Trophoblast cell (in vitro differentiated cells and primary cell): ENCODE data around the gene PARD3B.

Experiments used
- DNase-seq, 2 donors: peaks; one replicate each; pipeline ENCODE4 v3.0.0-alpha.2; 2016
- H2AFZ ChIP-seq: 2 replicates; pipeline ENCODE4 v1.6.1; 2013; ENCODE audit warnings: low read length, moderate library complexity, mild to moderate bottlenecking; ENCODE audit not compliant: insufficient read depth, poor library complexity
- H2AK5ac ChIP-seq: 2 replicates; pipeline ENCODE4 v1.6.1; 2013; ENCODE audit warnings: mild to moderate bottlenecking, low read length
- H2BK120ac ChIP-seq: 2 replicates; pipeline ENCODE4 v1.6.1; 2013; ENCODE audit warnings: low read length, mild to moderate bottlenecking, moderate library complexity; ENCODE audit not compliant: insufficient read depth, poor library complexity
- H2BK12ac ChIP-seq: 2 replicates; pipeline ENCODE4 v1.6.1; 2013; ENCODE audit warnings: mild to moderate bottlenecking, low read length, moderate library complexity
- H2BK5ac ChIP-seq: 2 replicates; pipeline ENCODE4 v1.6.1; 2013; ENCODE audit warnings: low read length, low read depth, moderate library complexity, mild to moderate bottlenecking; ENCODE audit not compliant: poor library complexity
- H3K14ac ChIP-seq: 2 replicates; pipeline ENCODE4 v1.6.1; 2013; ENCODE audit warnings: mild to moderate bottlenecking, low read length
- H3K18ac ChIP-seq: 2 replicates; pipeline ENCODE4 v1.6.1; 2013; ENCODE audit warnings: mild to moderate bottlenecking, low read length
- H3K23ac ChIP-seq: 2 replicates; pipeline ENCODE4 v1.6.1; 2013; ENCODE audit warnings: low read length
- H3K27ac ChIP-seq: 2 replicates; pipeline ENCODE4 v1.5.1; 2013; ENCODE audit warnings: low read depth, mild to moderate bottlenecking, inconsistent platforms, low read length, moderate library complexity
- H3K27me3 ChIP-seq: 2 replicates; pipeline ENCODE4 v1.6.1; 2013; ENCODE audit warnings: inconsistent platforms, mild to moderate bottlenecking, low read length, moderate library complexity; ENCODE audit not compliant: insufficient read depth
- H3K36me3 ChIP-seq, 2 experiments: 1 replicate in 1 of 2; 2 replicates in 1 of 2; pipeline ENCODE4 v1.6.1; 2013; ENCODE audit warnings: low read length in 2 of 2, mild to moderate bottlenecking in 2 of 2, moderate library complexity in 1 of 2; ENCODE audit not compliant: insufficient read depth in 2 of 2, control insufficient read depth in 1 of 2
- H3K4ac ChIP-seq: 2 replicates; pipeline ENCODE4 v1.6.1; 2013; ENCODE audit warnings: low read depth, mild to moderate bottlenecking, low read length, moderate library complexity
- H3K4me1 ChIP-seq, 2 experiments: 1 replicate in 1 of 2; 2 replicates in 1 of 2; pipeline ENCODE4 v1.6.1; 2013; ENCODE audit warnings: low read length in 2 of 2, mild to moderate bottlenecking in 2 of 2, moderate library complexity in 1 of 2; ENCODE audit not compliant: insufficient read depth in 2 of 2, control insufficient read depth in 1 of 2
- H3K4me2 ChIP-seq: 2 replicates; pipeline ENCODE4 v1.6.1; 2013; ENCODE audit warnings: inconsistent platforms, mild to moderate bottlenecking, low read length, moderate library complexity
- H3K4me3 ChIP-seq: 2 replicates; pipeline ENCODE4 v1.5.1; 2013; ENCODE audit warnings: mild to moderate bottlenecking, low read depth, low read length, inconsistent platforms
- H3K79me1 ChIP-seq: one replicate; pipeline ENCODE4 v1.6.1; 2013; ENCODE audit warnings: low read length
- H3K79me2 ChIP-seq: 2 replicates; pipeline ENCODE4 v1.6.1; 2013; ENCODE audit warnings: low read length, mild to moderate bottlenecking; ENCODE audit not compliant: control insufficient read depth, insufficient read depth, poor library complexity
- H3K9ac ChIP-seq: 2 replicates; pipeline ENCODE4 v1.6.1; 2013; ENCODE audit warnings: mild to moderate bottlenecking, low read length
- H3K9me3 ChIP-seq: 2 replicates; pipeline ENCODE4 v1.6.1; 2013; ENCODE audit warnings: low read depth, mild to moderate bottlenecking, control low read depth, inconsistent platforms, low read length; ENCODE audit not compliant: insufficient read depth
- H4K12ac ChIP-seq: 2 replicates; pipeline ENCODE4 v1.6.1; 2013; ENCODE audit warnings: low read depth, mild to moderate bottlenecking, low read length, moderate library complexity
- H4K8ac ChIP-seq: 2 replicates; pipeline ENCODE4 v1.6.1; 2013; ENCODE audit warnings: low read depth, mild to moderate bottlenecking, low read length, moderate library complexity
- H4K91ac ChIP-seq: one replicate; pipeline ENCODE4 v1.6.1; 2013; ENCODE audit warnings: low read depth, mild to moderate bottlenecking, low read length, moderate library complexity
- WGBS: extraction: QIAGEN DNeasy Blood & Tissue Kit; methylation state at CpG from one replicate; pipeline ENCODE4 v1.1.7; 2013; ENCODE audit warnings: missing lambda C conversion rate; ENCODE audit not compliant: insufficient read length, insufficient coverage; ENCODE audit errors: extremely low coverage; 5-methylcytosine and 5-hydroxymethylcytosine counted together

PARD3B gene

DNA sequence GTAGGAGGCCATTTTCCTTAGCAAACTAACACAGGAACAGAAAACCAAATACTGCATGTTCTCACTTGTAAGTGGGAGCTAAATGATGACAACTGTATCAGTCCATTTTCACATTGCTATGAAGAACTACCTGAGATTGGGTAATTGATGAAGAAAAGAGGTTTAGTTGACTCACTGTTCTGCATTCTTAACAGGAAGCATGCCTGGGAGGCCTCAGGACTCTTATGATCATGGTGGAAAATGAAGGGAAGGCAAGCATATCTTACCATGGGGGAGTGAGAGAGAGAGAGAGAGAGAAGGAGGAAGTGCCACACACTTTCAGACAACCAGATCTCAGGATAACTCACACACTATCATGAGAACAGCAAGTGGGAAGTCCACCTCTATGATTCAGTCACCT, 105.3 kb downstream of the PARD3B start:
- no peak overlapping the region for H3K4me2 ChIP-seq
- no peaks in the 10 kb centered on the region for H3K27me3 ChIP-seq

DNA sequence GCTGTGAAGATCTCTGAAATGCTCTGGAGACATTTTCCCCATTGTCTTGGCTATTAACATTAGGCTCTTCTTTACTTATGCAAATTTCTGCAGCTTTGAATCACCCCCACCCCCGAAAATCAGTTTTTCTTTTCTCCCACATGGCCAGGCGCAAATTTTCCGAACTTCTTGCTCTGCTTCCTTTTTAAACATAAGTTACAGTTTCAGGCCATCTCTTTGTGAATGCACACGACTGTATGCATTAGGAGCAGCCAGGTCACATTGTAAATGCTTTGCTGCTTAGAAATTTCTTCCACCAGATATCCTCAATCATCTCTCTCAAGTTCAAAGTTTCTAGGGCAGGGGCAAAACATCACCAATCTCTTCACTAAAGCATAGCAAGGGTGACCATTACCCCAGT, 106.8 kb downstream of the PARD3B start:
- H3K4me2 ChIP-seq, result no peak overlapping the region
- no peak overlapping the region for H3K9ac ChIP-seq
- no peak overlapping the region for H2BK12ac ChIP-seq
- no peak overlapping the region for H3K27ac ChIP-seq
- H2BK5ac ChIP-seq, result no peak overlapping the region
- H3K18ac ChIP-seq, result no peak overlapping the region
- no peak overlapping the region for H3K23ac ChIP-seq
- H4K91ac ChIP-seq, result no peak overlapping the region
- no peaks in the 10 kb centered on the region for H3K79me1 ChIP-seq
- H2AFZ ChIP-seq, result no peak overlapping the region
- no peak overlapping the region for H3K4ac ChIP-seq
- H2AK5ac ChIP-seq, result no peak overlapping the region
- peaks cover 4% of the 10 kb centered on the region for H3K9me3 ChIP-seq
- H4K8ac ChIP-seq, result no peak overlapping the region
- no peak overlapping the region for H3K14ac ChIP-seq
- no peaks in the 10 kb centered on the region for H3K27me3 ChIP-seq
- H3K79me2 ChIP-seq, result no peaks in the 10 kb centered on the region
- H3K4me1 ChIP-seq, result no peaks in the 10 kb centered on the region
- no peak overlapping the region for H2BK120ac ChIP-seq
- H3K4me3 ChIP-seq, result no peak overlapping the region
- DNase-seq, result no peak
- peaks cover 0 to 2% of the 10 kb centered on the region in 2 experiments for H3K36me3 ChIP-seq
- H4K12ac ChIP-seq, result no peak overlapping the region
- no CpG with 5 or more reads among the region's 4 CpGs for WGBS

More for the DNA sequence above, 105.3 kb downstream of the PARD3B start:
- Histone ChIP-seq H3K9ac (no peak overlapping the region), H3K4me3 (no peak overlapping the region), H3K27ac (no peak overlapping the region), H3K14ac (no peak overlapping the region), H4K12ac (no peak overlapping the region), H2AK5ac (no peak overlapping the region), H3K9me3 (peaks cover 4% of the 10 kb centered on the region), H2AFZ (no peak overlapping the region), H4K91ac (no peak overlapping the region), H3K18ac (no peak overlapping the region), H3K4ac (no peak overlapping the region), H4K8ac (no peak overlapping the region), H2BK12ac (no peak overlapping the region), H3K79me1 (no peaks in the 10 kb centered on the region), H2BK5ac (no peak overlapping the region), H3K4me1 (no peaks in the 10 kb centered on the region), H3K36me3 (peaks cover 0 to 2% of the 10 kb centered on the region in 2 experiments), H2BK120ac (no peak overlapping the region), H3K23ac (no peak overlapping the region), H3K79me2 (no peaks in the 10 kb centered on the region)
- DNase-seq, result no peak

- Histone ChIP-seq H4K91ac (no peak overlapping the region), H3K79me2 (no peaks in the 10 kb centered on the region), H3K4ac (no peak overlapping the region), H4K8ac (no peak overlapping the region), H3K27ac (no peak overlapping the region), H3K9me3 (peaks cover 4% of the 10 kb centered on the region), H3K36me3 (peaks cover 0 to 2% of the 10 kb centered on the region in 2 experiments), H2BK120ac (no peak overlapping the region), H2AK5ac (no peak overlapping the region), H3K23ac (no peak overlapping the region), H3K4me2 (no peak overlapping the region), H3K18ac (no peak overlapping the region), H2BK12ac (no peak overlapping the region), H2BK5ac (no peak overlapping the region), H2AFZ (no peak overlapping the region), H3K27me3 (no peaks in the 10 kb centered on the region), H3K79me1 (no peaks in the 10 kb centered on the region), H3K9ac (no peak overlapping the region), H4K12ac (no peak overlapping the region), H3K4me1 (no peaks in the 10 kb centered on the region), H3K4me3 (no peak overlapping the region), H3K14ac (no peak overlapping the region)
- no peak for DNase-seq
- WGBS, result no CpG with 5 or more reads among the region's 1 CpG
Observed at GRCh38 chr2:204654669-204655068, 109.4 kb downstream of the PARD3B start.

GRCh38 chr2:204655101-204655500, 109.8 kb downstream of the PARD3B start:
- no peak overlapping the region for H2BK5ac ChIP-seq
- no peak overlapping the region for H3K18ac ChIP-seq
- no peak overlapping the region for H2AFZ ChIP-seq
- peaks cover 0 to 2% of the 10 kb centered on the region in 2 experiments for H3K36me3 ChIP-seq
- no peak overlapping the region for H2BK12ac ChIP-seq
- H3K79me2 ChIP-seq, result no peaks in the 10 kb centered on the region
- no peaks in the 10 kb centered on the region for H3K79me1 ChIP-seq
- H3K23ac ChIP-seq, result no peak overlapping the region
- H3K27ac ChIP-seq, result no peak overlapping the region
- H2BK120ac ChIP-seq, result no peak overlapping the region
- no peaks in the 10 kb centered on the region for H3K4me1 ChIP-seq
- H3K4me3 ChIP-seq, result no peak overlapping the region
- no peak overlapping the region for H4K91ac ChIP-seq
- no peak overlapping the region for H4K12ac ChIP-seq
- no peak overlapping the region for H4K8ac ChIP-seq
- H3K4ac ChIP-seq, result no peak overlapping the region
- H2AK5ac ChIP-seq, result no peak overlapping the region
- no peak overlapping the region for H3K14ac ChIP-seq
- no peaks in the 10 kb centered on the region for H3K27me3 ChIP-seq
- no peak overlapping the region for H3K9ac ChIP-seq
- peaks cover 4% of the 10 kb centered on the region for H3K9me3 ChIP-seq
- H3K4me2 ChIP-seq, result no peak overlapping the region
- no CpG with 5 or more reads among the region's 2 CpGs for WGBS
- peak; percentile 13 to 76 for DNase-seq
